Hepatocyte (in vitro differentiated cells): ENCODE data around the gene HTR3D. TPM values are rescaled to one million over a fixed set of nuclear protein-coding genes. Genes with fewer than 3 reads are reported as not detected.

Source experiments
- DNase-seq: peaks from one replicate; pipeline ENCODE4 v3.0.0-alpha.2; 2016; ENCODE audit warnings: low spot score
- H2AFZ ChIP-seq: fragments of 200-600 bp; sonication (generic); 2 replicates; pipeline ENCODE4 v1.6.0; 2016; ENCODE audit warnings: antibody characterized with exemption, mild to moderate bottlenecking
- H3K27ac ChIP-seq: fragments of 200-600 bp; sonication (generic); 2 replicates; pipeline ENCODE4 v1.5.1; 2016; ENCODE audit warnings: mild to moderate bottlenecking
- H3K27me3 ChIP-seq: fragments of 200-600 bp; sonication (generic); 2 replicates; pipeline ENCODE4 v1.6.1; 2016
- H3K36me3 ChIP-seq: fragments of 200-600 bp; sonication (generic); replicated peaks from 2 replicates; pipeline ENCODE4 v1.5.1; 2016; ENCODE audit warnings: low read depth; ENCODE audit not compliant: insufficient read depth
- H3K4me1 ChIP-seq: fragments of 200-600 bp; sonication (generic); 2 replicates; pipeline ENCODE4 v1.5.1; 2016; ENCODE audit warnings: mild to moderate bottlenecking, moderate library complexity; ENCODE audit not compliant: insufficient read depth
- H3K4me2 ChIP-seq: fragments of 200-600 bp; sonication (generic); 2 replicates; pipeline ENCODE4 v1.6.0; 2016
- H3K4me3 ChIP-seq: fragments of 200-600 bp; sonication (generic); 2 replicates; pipeline ENCODE4 v1.5.1; 2016; ENCODE audit warnings: mild to moderate bottlenecking
- H3K79me2 ChIP-seq: fragments of 200-600 bp; sonication (generic); 2 replicates; pipeline ENCODE4 v1.6.0; 2017; ENCODE audit warnings: mild to moderate bottlenecking
- H3K9me2 ChIP-seq: fragments of 200-600 bp; sonication (generic); replicated peaks from 2 replicates; pipeline ENCODE4 v1.6.0; 2017; ENCODE audit warnings: mild to moderate bottlenecking; ENCODE audit not compliant: insufficient read depth
- H3K9me3 ChIP-seq: fragments of 200-600 bp; sonication (generic); 2 replicates; pipeline ENCODE4 v1.5.1; 2016; ENCODE audit warnings: low read depth, mild to moderate bottlenecking
- H4K20me1 ChIP-seq: fragments of 200-600 bp; sonication (generic); 2 replicates; pipeline ENCODE4 v1.6.0; 2016; ENCODE audit warnings: mild to moderate bottlenecking; ENCODE audit not compliant: insufficient read depth, poor library complexity, severe bottlenecking
- EZH2 ChIP-seq: fragments of 200-600 bp; sonication (generic); IDR thresholded peaks from 2 replicates; pipeline ENCODE4 v1.6.1; 2016; ENCODE audit warnings: antibody characterized with exemption, mild to moderate bottlenecking, borderline replicate concordance
- EZH2phosphoT487 ChIP-seq: fragments of 200-600 bp; sonication (generic); IDR thresholded peaks from one replicate; pipeline ENCODE4 v1.6.1; 2018; ENCODE audit warnings: antibody characterized with exemption, mild to moderate bottlenecking, low read depth, moderate library complexity; ENCODE audit not compliant: unreplicated experiment, severe bottlenecking
- WGBS: methylation state at CpG from one replicate; pipeline ENCODE4 v1.1.6; 2016; ENCODE audit warnings: low lambda C conversion rate; ENCODE audit errors: missing lambda C conversion rate; 5-methylcytosine and 5-hydroxymethylcytosine counted together
- polyA plus RNA-seq: library from polyadenylated mRNA; unstranded; fragments of >200 nt; fragmentation: Nextera tagmentation; extraction: Ambion mirVana; gene quantifications from 2 replicates; pipeline ENCODE4 v1.2.1, GENCODE V29; 2016
- total RNA-seq: library from RNA; depleted of rRNA; stranded (reverse); fragments of >200 nt; gene quantifications from 2 replicates; pipeline ENCODE4 v1.2.3, GENCODE V29; 2014
- TF ChIP-seq, protein P1 (sequence below): fragments of 200-600 bp; sonication (generic); IDR thresholded peaks from 2 replicates; pipeline ENCODE4 v1.5.1; 2016; ENCODE audit warnings: antibody characterized with exemption, mild to moderate bottlenecking; ENCODE audit not compliant: poor library complexity

The HTR3D gene
- total and polyA plus RNA-seq, 2 experiments from 2014 or later, result not detected

DNA sequence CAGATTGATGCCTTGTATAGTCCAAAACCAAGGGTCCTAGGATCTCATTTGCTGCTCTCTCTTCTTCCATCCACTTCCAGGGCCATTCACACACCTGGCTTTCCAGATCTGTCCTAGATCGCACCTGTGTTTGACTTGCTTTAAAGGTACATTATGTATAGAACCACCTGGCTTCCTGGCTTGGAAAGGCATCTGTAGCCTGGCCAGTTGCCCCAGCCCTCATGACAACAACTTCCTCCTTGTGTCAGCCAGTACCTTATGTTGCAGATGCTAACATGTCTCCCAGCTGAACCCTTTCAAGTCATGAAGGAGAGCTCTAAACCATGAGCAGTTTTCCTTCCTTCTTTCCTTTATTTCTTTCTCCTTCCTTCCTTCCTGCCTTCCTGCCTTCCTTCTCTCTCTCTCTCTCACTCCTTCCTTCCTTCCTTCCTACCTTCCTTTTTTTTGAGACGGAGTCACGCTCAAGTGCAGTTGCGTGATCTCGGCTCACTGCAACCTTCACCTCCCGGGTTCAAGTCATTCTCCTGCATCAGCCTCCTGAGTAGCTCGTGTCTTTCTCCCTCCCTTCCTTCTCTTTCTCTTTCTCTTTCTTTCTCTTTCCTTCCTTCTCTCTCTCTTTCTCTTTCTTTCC is 18.8 kb downstream of the HTR3D start:
- H3K9me2 ChIP-seq, result no peaks in the 10 kb centered on the region
- no peaks in the 10 kb centered on the region for H3K9me3 ChIP-seq
- no peak overlapping the region for H3K4me2 ChIP-seq
- WGBS, result 97% methylated on average over 6 of the region's 7 CpGs
- no peak overlapping the region for H3K4me3 ChIP-seq
- no peaks in the 10 kb centered on the region for H4K20me1 ChIP-seq
- TF ChIP-seq EZH2phosphoT487, result no peak
- TF ChIP-seq, protein P1, sequence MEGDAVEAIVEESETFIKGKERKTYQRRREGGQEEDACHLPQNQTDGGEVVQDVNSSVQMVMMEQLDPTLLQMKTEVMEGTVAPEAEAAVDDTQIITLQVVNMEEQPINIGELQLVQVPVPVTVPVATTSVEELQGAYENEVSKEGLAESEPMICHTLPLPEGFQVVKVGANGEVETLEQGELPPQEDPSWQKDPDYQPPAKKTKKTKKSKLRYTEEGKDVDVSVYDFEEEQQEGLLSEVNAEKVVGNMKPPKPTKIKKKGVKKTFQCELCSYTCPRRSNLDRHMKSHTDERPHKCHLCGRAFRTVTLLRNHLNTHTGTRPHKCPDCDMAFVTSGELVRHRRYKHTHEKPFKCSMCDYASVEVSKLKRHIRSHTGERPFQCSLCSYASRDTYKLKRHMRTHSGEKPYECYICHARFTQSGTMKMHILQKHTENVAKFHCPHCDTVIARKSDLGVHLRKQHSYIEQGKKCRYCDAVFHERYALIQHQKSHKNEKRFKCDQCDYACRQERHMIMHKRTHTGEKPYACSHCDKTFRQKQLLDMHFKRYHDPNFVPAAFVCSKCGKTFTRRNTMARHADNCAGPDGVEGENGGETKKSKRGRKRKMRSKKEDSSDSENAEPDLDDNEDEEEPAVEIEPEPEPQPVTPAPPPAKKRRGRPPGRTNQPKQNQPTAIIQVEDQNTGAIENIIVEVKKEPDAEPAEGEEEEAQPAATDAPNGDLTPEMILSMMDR, result no peak
- no peak for TF ChIP-seq EZH2
- no peak for DNase-seq
- H3K79me2 ChIP-seq, result no peaks in the 10 kb centered on the region
- H3K27me3 ChIP-seq, result no peaks in the 10 kb centered on the region
- H2AFZ ChIP-seq, result no peak overlapping the region
- no peaks in the 10 kb centered on the region for H3K4me1 ChIP-seq
- no peak overlapping the region for H3K27ac ChIP-seq
- no peaks in the 10 kb centered on the region for H3K36me3 ChIP-seq

DNA sequence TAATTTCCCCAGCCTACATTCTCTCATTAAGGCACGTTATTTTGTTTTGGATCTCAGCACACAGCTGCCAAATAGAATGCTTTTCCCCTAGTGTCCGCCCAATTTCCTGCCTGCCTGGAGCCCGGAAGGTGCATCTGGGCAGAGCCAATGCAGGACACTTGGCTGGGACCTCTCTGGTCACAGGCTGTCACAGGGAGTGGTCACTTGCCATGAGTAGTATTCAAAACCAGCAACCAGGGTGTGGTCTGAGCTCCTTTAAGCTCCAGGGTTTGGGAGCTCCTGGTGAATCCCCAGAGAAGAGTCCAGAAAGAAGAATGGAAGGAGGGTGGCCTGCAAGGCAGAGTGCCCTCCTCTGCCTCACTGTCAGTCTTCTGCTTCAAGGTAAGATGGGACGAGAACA is 21.2 kb downstream of the HTR3D start, which contains the start of gene HTR3C:
Gene HTR3C (plus strand): TSS at position 281 of the 400 bp plus-strand sequence. CDS start 34 bp downstream, at position 315.
- H3K9me3 ChIP-seq, result no peaks in the 10 kb centered on the region
- H3K27ac ChIP-seq, result no peak within 1 kb of the TSS
- H3K9me2 ChIP-seq, result no peaks in the 10 kb centered on the region
- no peaks in the 10 kb centered on the region for H3K36me3 ChIP-seq
- WGBS, result 78% methylated on average over 4 of the region's 4 CpGs
- no peak within 1 kb of the TSS for H3K4me2 ChIP-seq
- no peaks in the 10 kb centered on the region for H4K20me1 ChIP-seq
- H3K27me3 ChIP-seq, result no peaks in the 10 kb centered on the region
- H3K4me1 ChIP-seq, result no peaks in the 10 kb centered on the region
- no peak within 1 kb of the TSS for H2AFZ ChIP-seq
- DNase-seq, result no peak
- H3K79me2 ChIP-seq, result no peaks in the 10 kb centered on the region
- TF ChIP-seq, protein P1, result no peak
- TF ChIP-seq EZH2, result no peak
- no peak for TF ChIP-seq EZH2phosphoT487
- no peak within 1 kb of the TSS for H3K4me3 ChIP-seq

DNA sequence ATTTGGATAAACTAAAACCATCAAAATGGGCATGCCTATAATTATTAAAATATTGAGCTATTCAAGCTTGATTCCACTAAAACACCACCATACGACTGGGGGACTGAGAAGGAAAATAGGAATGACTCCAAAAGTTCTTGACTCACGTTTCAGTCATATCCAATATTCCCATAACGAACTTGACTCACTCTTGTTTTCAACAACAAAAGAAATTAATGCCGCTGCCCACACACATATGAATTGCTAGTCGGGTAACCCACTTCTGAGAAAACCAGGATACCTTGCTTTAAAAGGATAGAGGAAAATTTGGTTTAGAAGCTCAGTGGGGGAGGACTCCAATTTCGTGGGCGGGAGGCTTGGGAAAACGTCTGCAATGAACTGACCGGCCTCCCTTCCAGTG is 26.5 kb downstream of the HTR3D start:
- Histone ChIP-seq H3K4me1 (no peaks in the 10 kb centered on the region), H3K4me3 (no peak overlapping the region), H3K79me2 (no peaks in the 10 kb centered on the region), H4K20me1 (no peaks in the 10 kb centered on the region), H3K27ac (no peak overlapping the region), H3K9me2 (no peaks in the 10 kb centered on the region), H3K27me3 (no peaks in the 10 kb centered on the region), H2AFZ (no peak overlapping the region), H3K9me3 (no peaks in the 10 kb centered on the region), H3K36me3 (no peaks in the 10 kb centered on the region), H3K4me2 (no peak overlapping the region)
- 73% methylated on average over 9 of the region's 9 CpGs for WGBS
- TF ChIP-seq EZH2 (no peak), EZH2phosphoT487 (no peak)
- TF ChIP-seq, protein P1, result no peak
- DNase-seq, result no peak
